ENCODE results near the gene NACC2.
"Not testable (repeated sequence)": the region's sequence is repeated elsewhere in the genome, so short reads cannot be mapped to it uniquely, and the experiment has no call there.

The NACC2 gene

DNA sequence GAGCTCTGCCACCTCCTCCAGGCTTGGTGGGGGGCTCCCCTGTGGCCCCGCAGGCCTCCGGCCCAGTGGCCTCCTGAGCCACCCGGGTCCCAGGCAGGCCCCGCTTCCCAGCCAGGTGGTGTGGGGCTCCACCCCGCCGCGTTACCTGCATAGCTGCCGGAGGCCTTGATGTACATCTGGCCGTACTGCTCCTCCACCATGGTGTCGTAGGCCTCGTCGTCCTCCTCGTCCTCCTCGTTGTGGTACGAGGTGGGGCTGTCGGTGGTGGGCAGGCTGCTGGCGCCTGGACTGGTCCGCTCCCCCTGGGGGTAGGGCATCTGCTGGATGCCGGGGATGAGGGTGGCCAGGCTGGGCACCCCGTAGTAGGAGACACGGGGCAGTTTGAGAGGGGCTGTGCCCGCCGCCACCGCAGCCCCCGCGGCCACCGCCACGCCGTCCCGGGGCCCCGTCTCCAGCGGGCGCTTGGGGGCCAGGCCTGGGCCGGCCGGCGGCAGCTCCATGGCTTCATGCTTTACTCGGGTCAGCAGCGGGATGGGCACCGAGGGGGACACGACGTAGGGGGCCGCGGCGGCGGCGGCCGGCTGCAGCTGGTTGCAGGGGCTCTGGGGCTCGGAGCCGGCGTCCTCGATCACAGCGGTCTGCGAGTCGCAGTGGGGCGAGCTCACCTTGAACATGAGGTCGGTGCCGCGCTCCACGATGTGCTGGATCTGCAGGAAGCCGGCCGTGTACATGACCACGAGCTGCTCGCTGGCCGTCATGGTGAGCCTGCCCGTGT lies 45.4 kb downstream of the NACC2 start:
- in situ Hi-C loops (cut with HindIII; ENCODE audit: low sequenced_read_pairs), result loop anchor here (10.0 kb wide), 2 partner anchors 45 to 195 kb away; no protein-coding TSS in a partner anchor

GRCh38 chr9:136048560-136049411 lies 46.3 kb downstream of the NACC2 start:
- in situ Hi-C loops (cut with HindIII; ENCODE audit: low sequenced_read_pairs), result no loop called here

GRCh38 chr9:136047775-136048559 lies 47.1 kb downstream of the NACC2 start:
- in situ Hi-C loops (cut with HindIII; ENCODE audit: low sequenced_read_pairs), result no loop called here

GRCh38 chr9:136047076-136047774 lies 47.9 kb downstream of the NACC2 start:
- in situ Hi-C loops (cut with HindIII; ENCODE audit: low sequenced_read_pairs), result no loop called here

- in situ Hi-C loops (cut with HindIII; ENCODE audit: low sequenced_read_pairs), result no loop called here
Measured at GRCh38 chr9:136046554-136046920, 48.6 kb downstream of the NACC2 start.

DNA sequence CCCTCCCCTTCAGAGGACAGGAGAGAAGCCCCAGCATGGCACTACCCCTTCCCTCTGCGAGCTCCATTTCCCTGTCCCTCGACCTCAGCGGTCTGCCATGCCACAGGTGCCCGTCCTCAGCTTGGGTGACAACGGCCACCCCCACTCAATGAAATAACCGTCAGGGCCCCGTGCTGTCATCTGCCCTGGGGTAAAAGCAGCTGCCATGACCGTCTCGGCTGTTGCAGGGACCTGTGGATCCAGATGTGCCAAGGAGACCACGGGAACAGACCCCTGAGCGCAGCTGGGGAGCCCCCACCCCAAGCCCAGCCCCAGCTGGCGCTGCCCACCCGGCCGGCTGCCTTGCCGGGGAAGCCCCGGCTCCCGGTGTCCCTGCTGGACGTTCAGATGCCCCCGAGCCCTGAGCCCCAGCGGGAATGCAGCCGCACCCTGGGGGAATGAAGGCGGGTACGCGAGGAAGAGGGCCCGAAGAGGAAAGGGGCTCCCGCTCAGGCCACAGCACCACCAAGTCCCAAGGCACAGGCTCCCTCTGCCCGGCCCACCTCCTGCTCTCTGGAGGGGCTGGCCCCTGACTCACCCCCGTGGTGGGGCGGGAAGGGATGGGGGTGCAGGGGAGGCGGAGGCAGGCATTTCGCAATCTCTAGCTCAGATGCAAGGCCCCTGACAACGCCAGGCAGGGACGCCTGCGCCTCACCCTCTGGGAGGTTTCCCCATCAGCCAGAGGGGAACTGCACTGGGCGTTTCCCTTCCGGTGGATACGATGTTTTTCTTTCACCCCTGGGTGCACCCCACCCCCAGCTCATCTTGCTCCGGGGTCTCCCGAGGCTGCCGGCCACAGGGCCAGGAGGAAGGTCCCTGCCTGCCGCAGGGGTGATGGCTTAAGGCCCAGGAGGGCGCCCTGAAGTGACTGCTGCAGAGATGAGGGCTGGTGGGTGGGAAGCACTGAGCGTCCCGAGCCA lies 49.2 kb downstream of the NACC2 start:
- in situ Hi-C loops (cut with HindIII; ENCODE audit: low sequenced_read_pairs), result no loop called here

DNA sequence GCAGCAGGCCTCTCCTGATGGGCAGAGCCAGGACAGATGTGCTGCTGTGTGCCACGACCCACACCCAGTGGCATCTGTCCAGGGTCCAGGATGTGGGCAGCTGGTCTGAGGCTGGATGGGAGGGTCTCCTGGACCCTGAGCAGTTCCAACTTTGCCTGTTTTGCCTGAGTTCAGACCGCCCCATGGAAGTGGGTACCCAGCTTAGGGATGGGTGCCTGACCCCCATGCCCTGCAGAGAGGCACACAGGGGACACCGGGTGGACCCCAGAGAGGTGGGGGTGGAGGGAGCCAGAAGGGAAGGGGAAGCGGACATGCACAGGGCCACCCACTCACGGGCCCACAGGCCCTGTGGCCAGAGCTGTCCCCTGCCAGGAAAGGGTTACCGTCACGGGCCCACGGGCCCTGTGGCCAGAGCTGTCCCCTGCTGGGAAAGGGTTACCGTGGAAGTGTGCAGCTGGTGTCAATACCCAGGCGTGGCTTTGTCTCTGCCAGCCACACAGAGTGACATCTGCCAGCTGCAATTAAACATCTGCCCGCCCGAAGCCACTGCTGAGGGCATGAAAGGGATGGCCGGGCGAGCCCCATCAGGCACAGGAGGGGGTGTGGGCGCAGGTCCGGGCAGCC lies 50.0 kb downstream of the NACC2 start:
- in situ Hi-C loops (cut with HindIII; ENCODE audit: low sequenced_read_pairs), result no loop called here

GRCh38 chr9:136044207-136044970 lies 50.7 kb downstream of the NACC2 start:
- in situ Hi-C loops (cut with HindIII; ENCODE audit: low sequenced_read_pairs), result no loop called here

GRCh38 chr9:136043441-136043991 lies 51.6 kb downstream of the NACC2 start:
- in situ Hi-C loops (cut with HindIII; ENCODE audit: low sequenced_read_pairs), result no loop called here

- in situ Hi-C loops (cut with HindIII; ENCODE audit: low sequenced_read_pairs), result no loop called here
Measured at GRCh38 chr9:136042541-136042940, 52.5 kb downstream of the NACC2 start.

DNA sequence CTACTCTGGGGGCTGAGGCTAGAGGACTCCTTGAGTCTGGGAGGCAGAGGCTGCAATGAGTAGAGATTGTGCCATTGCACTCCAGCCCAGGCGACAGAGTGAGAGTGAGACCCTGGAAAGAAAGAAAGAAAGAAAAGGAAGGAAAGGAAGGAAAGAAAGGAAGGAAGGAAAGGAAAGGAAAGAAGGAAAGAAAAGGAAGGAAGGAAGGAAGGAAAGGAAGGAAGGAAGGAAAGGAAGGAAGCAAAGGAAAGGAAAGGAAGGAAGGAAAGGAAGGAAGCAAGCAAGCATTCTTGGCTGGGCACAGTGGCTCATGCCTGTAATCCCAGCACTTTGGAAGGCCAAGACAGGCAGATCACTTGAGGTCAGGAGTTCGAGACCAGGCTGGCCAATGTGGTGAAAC lies 54.2 kb downstream of the NACC2 start:
- in situ Hi-C loops (cut with HindIII; ENCODE audit: low sequenced_read_pairs), result not testable (repeated sequence)

GRCh38 chr9:136039488-136039887 lies 55.6 kb downstream of the NACC2 start:
- in situ Hi-C loops (cut with HindIII; ENCODE audit: low sequenced_read_pairs), result loop anchor here (5.0 to 10.0 kb wide), 2 partner anchors 75 to 157 kb away; partner anchors contain the start of gene TMEM250

DNA sequence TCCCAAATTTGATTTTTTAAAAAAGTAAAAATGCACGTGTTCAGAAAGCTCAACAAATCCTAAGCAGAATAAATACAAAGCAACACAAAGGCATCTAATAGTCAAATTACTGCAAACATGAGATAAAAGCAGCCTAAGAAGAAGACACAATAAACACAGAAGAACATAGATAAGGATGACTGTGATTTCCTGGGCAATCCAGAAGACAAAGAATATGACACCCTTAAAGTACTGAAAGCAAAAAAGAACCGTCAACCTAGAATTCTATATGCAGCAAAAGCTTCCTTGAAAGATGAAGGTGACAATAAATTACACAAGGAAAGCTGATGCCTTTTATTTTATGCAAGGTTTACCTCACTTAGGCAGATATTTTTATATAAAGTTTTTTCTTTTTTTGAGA lies 58.2 kb downstream of the NACC2 start:
- in situ Hi-C loops (cut with HindIII; ENCODE audit: low sequenced_read_pairs), result loop anchor here (5.0 to 10.0 kb wide), 2 partner anchors 78 to 155 kb away; partner anchors contain the start of gene TMEM250

GRCh38 chr9:136036050-136036449 lies 59.0 kb downstream of the NACC2 start:
- in situ Hi-C loops (cut with HindIII; ENCODE audit: low sequenced_read_pairs), result loop anchor here (5.0 to 10.0 kb wide), 2 partner anchors 79 to 154 kb away; partner anchors contain the start of gene TMEM250

- in situ Hi-C loops (cut with HindIII; ENCODE audit: low sequenced_read_pairs), result loop anchor here (10.0 kb wide), 1 partner anchor 83 kb away; the partner anchor contains the start of gene TMEM250
Measured at GRCh38 chr9:136031741-136032730, 63.1 kb downstream of the NACC2 start.

GRCh38 chr9:136031094-136031493 lies 64.0 kb downstream of the NACC2 start:
- in situ Hi-C loops (cut with HindIII; ENCODE audit: low sequenced_read_pairs), result loop anchor here (10.0 kb wide), 1 partner anchor 84 kb away; the partner anchor contains the start of gene TMEM250

Measured in endothelial cell of hepatic sinusoid (primary cell).